HEK293 (cell line): ENCODE results near the gene MSTN.

Source experiments
- CTCF ChIA-PET: fragments of 350-600 bp; formaldehyde crosslinking; extraction: SDS; loops from one replicate; lab custom pipeline; 2021; ENCODE audit warnings: antibody characterized with exemption; lab: Yijun Ruan, JAX
- POLR2A ChIA-PET: fragments of 300-600 bp; formaldehyde crosslinking; extraction: SDS; loops from one replicate; lab custom pipeline; 2020; ENCODE audit warnings: antibody characterized with exemption, inconsistent platforms; lab: Yijun Ruan, JAX
- H3K27ac ChIP-seq: fragments of 200-500 bp; sonication (Bioruptor generic); 2 replicates; pipeline ENCODE4 v1.5.1; 2014; ENCODE audit warnings: low read depth, low read length, control low read depth, inconsistent platforms; ENCODE audit errors: extremely low read depth
- H3K36me3 ChIP-seq, 2 experiments: fragments of 200-500 bp in 1 of 2; sonication (Bioruptor generic) in 1 of 2; 1 replicate in 1 of 2; 2 replicates in 1 of 2; pipeline ENCODE4 v1.5.1; 2014 to 2017; ENCODE audit warnings: inconsistent platforms in 2 of 2, low read length in 2 of 2; ENCODE audit not compliant: control insufficient read depth in 2 of 2, insufficient read depth in 1 of 2
- H3K4me1 ChIP-seq: fragments of 200-500 bp; sonication (Bioruptor generic); 2 replicates; pipeline ENCODE4 v1.5.1; 2014; ENCODE audit warnings: mild to moderate bottlenecking, low read length, inconsistent platforms; ENCODE audit not compliant: control insufficient read depth, insufficient read depth
- H3K4me3 ChIP-seq: 2 replicates; pipeline ENCODE4 v1.5.1; 2011; ENCODE audit warnings: low read depth, mild to moderate bottlenecking, control low read depth, low read length, moderate library complexity
- H3K9me3 ChIP-seq: fragments of 200-500 bp; sonication (Bioruptor generic); 2 replicates; pipeline ENCODE4 v1.5.1; 2014; ENCODE audit warnings: low read depth, low read length, inconsistent platforms; ENCODE audit not compliant: control insufficient read depth, insufficient read depth
- FEZF1 ChIP-seq: fragments of 450-650 bp; formaldehyde crosslinking; IDR thresholded peaks from 2 replicates; pipeline ENCODE4 v1.5.1; 2016; ENCODE audit warnings: missing biosample characterization, missing genetic modification characterization
- GLI4 ChIP-seq: fragments of 450-650 bp; formaldehyde crosslinking; IDR thresholded peaks from 2 replicates; pipeline ENCODE4 v1.5.1; 2016; ENCODE audit warnings: missing biosample characterization, missing genetic modification characterization
- KLF1 ChIP-seq: fragments of 450-650 bp; formaldehyde crosslinking; IDR thresholded peaks from 2 replicates; pipeline ENCODE4 v1.5.1; 2016; ENCODE audit warnings: missing biosample characterization, missing genetic modification characterization
- KLF7 ChIP-seq: fragments of 450-650 bp; formaldehyde crosslinking; IDR thresholded peaks from 2 replicates; pipeline ENCODE4 v1.5.1; 2016; ENCODE audit warnings: missing biosample characterization, missing genetic modification characterization, borderline replicate concordance
- OSR2 ChIP-seq: fragments of 450-650 bp; formaldehyde crosslinking; IDR thresholded peaks from 2 replicates; pipeline ENCODE4 v1.5.1; 2016; ENCODE audit warnings: missing biosample characterization, missing genetic modification characterization
- ZFP41 ChIP-seq: fragments of 450-650 bp; formaldehyde crosslinking; IDR thresholded peaks from 2 replicates; pipeline ENCODE4 v1.5.1; 2016; ENCODE audit warnings: missing biosample characterization, missing genetic modification characterization, borderline replicate concordance
- ZNF133 ChIP-seq: fragments of 450-650 bp; formaldehyde crosslinking; IDR thresholded peaks from 2 replicates; pipeline ENCODE4 v1.5.1; 2016; ENCODE audit warnings: missing biosample characterization, missing genetic modification characterization
- ZNF157 ChIP-seq: fragments of 450-650 bp; formaldehyde crosslinking; IDR thresholded peaks from 2 replicates; pipeline ENCODE4 v1.5.1; 2016; ENCODE audit warnings: missing biosample characterization, missing genetic modification characterization
- ZNF214 ChIP-seq: fragments of 450-650 bp; formaldehyde crosslinking; IDR thresholded peaks from 2 replicates; pipeline ENCODE4 v1.5.1; 2017; ENCODE audit warnings: missing biosample characterization, mild to moderate bottlenecking, missing genetic modification characterization, borderline replicate concordance
- ZNF23 ChIP-seq: fragments of 450-650 bp; formaldehyde crosslinking; IDR thresholded peaks from 2 replicates; pipeline ENCODE4 v1.5.1; 2016; ENCODE audit warnings: missing biosample characterization, missing genetic modification characterization, borderline replicate concordance
- ZNF394 ChIP-seq: fragments of 450-650 bp; formaldehyde crosslinking; IDR thresholded peaks from 2 replicates; pipeline ENCODE4 v1.5.1; 2016; ENCODE audit warnings: missing biosample characterization, missing genetic modification characterization, mild to moderate bottlenecking, moderate library complexity, borderline replicate concordance
- ZNF600 ChIP-seq: fragments of 450-650 bp; formaldehyde crosslinking; IDR thresholded peaks from 2 replicates; pipeline ENCODE4 v1.5.1; 2016; ENCODE audit warnings: missing biosample characterization, missing genetic modification characterization
- ZNF626 ChIP-seq: fragments of 450-650 bp; sonication (Bioruptor Pico); formaldehyde crosslinking; IDR thresholded peaks from 2 replicates; pipeline ENCODE4 v1.5.1; 2018; ENCODE audit warnings: missing biosample characterization, missing genetic modification characterization, inconsistent platforms
- ZNF629 ChIP-seq: fragments of 450-650 bp; formaldehyde crosslinking; IDR thresholded peaks from 2 replicates; pipeline ENCODE4 v1.5.1; 2017; ENCODE audit warnings: missing biosample characterization, missing genetic modification characterization
- ZNF776 ChIP-seq: fragments of 450-650 bp; formaldehyde crosslinking; IDR thresholded peaks from 2 replicates; pipeline ENCODE4 v1.5.0; 2017; ENCODE audit warnings: missing biosample characterization, missing genetic modification characterization, borderline replicate concordance
- ZNF837 ChIP-seq: fragments of 450-650 bp; formaldehyde crosslinking; IDR thresholded peaks from 2 replicates; pipeline ENCODE4 v1.5.1; 2016; ENCODE audit warnings: missing biosample characterization, missing genetic modification characterization
- TF ChIP-seq, protein P1 (sequence below): fragments of 450-650 bp; formaldehyde crosslinking; IDR thresholded peaks from 2 replicates; pipeline ENCODE4 v1.5.1; 2016; ENCODE audit warnings: missing biosample characterization, missing genetic modification characterization, borderline replicate concordance
- TF ChIP-seq, protein P2 (sequence below): fragments of 450-650 bp; formaldehyde crosslinking; conservative IDR thresholded peaks from 2 replicates; pipeline ENCODE4 v1.5.1; 2016; ENCODE audit warnings: low read depth, missing biosample characterization, missing genetic modification characterization
- TF ChIP-seq, protein P3 (sequence below): fragments of 450-650 bp; formaldehyde crosslinking; IDR thresholded peaks from 2 replicates; pipeline ENCODE4 v1.5.1; 2016; ENCODE audit warnings: missing biosample characterization, missing genetic modification characterization

MSTN gene

DNA sequence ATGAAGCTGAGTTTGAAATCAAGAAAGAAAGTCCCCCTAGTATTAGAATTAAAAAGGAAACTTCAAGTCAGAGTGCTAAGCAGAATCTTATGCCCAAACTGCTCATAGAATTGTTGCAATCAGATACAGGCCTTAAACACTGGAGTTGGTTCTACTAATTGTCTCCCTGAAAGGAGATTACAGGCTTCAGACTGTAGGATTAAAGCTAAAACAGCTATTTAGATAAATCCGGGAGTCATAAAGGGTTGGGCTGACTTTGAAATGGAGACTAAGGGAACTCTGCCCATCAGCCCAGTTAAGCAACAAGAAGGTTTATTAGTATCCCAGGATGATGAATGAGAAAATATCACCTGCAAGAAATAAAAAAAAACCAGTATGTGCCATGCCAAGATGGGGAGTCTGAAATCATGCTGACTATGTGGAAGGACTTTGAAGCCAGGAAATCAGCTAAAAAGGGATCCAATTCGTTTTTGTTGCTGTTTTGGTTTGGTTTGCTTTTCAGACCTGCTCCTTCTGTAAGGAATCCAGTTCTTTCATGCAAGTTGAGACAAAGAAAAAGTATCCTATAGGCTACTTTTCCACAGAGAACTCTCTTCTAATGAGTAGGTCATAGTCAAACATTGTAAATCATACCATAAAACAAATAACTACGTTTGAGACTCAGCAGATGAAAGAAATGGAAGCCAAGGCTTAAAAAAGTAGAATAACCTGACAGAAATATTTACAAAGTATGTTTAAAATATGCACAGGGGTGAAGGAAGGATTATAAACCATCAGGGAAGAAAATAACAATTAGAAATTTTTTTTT, 37.6 kb upstream of the MSTN start:
- no peaks in the 10 kb centered on the region for H3K36me3 ChIP-seq
- no peak overlapping the region for H3K27ac ChIP-seq
- H3K4me3 ChIP-seq, result no peak overlapping the region
- no peaks in the 10 kb centered on the region for H3K9me3 ChIP-seq
- H3K4me1 ChIP-seq, result no peaks in the 10 kb centered on the region
- ChIA-PET CTCF (interaction anchor here (0.7 to 3.5 kb wide), 3 partner anchors 11 to 142 kb away, joined by 3 to 14 read pairs (median 3); no protein-coding TSS in a partner anchor), POLR2A (interaction anchor here (0.6 kb wide), 1 partner anchor 127 kb away, joined by 5 read pairs; no protein-coding TSS in a partner anchor)
- TF ChIP-seq KLF7 (tag by site-specific recombination) (no peak), ZNF776 (tag by site-specific recombination) (no peak)

DNA sequence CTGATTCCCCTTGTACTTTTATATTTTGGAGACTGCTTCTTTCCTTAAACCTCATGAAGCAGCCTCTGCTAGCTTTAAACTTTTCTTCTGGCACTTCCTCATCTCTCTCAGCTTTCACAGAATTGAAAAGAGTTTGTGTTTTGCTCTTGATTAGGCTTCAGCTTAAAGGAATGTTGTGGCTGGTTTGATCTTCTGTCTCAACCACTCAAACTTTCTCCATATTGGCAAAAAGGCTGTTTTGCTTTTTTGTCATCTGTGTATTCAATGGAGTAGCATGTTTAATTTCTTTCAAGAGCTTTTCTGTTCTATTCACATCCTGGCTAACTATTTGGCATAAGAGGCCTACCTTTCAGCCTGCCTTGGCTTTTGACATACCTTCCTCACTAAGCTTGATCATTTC, 36.3 kb upstream of the MSTN start:
- ChIA-PET CTCF (interaction anchor here (3.5 kb wide), 1 partner anchor 10 kb away, joined by 14 read pairs; no protein-coding TSS in a partner anchor), POLR2A (no interaction called here)
- no peaks in the 10 kb centered on the region for H3K36me3 ChIP-seq
- no peak overlapping the region for H3K4me3 ChIP-seq
- no peak overlapping the region for H3K27ac ChIP-seq
- no peaks in the 10 kb centered on the region for H3K9me3 ChIP-seq
- H3K4me1 ChIP-seq, result no peaks in the 10 kb centered on the region
- TF ChIP-seq ZNF626 (tag by site-specific recombination) (no peak), OSR2 (tag by site-specific recombination) (no peak), ZNF837 (no peak)
- TF ChIP-seq, protein P1, sequence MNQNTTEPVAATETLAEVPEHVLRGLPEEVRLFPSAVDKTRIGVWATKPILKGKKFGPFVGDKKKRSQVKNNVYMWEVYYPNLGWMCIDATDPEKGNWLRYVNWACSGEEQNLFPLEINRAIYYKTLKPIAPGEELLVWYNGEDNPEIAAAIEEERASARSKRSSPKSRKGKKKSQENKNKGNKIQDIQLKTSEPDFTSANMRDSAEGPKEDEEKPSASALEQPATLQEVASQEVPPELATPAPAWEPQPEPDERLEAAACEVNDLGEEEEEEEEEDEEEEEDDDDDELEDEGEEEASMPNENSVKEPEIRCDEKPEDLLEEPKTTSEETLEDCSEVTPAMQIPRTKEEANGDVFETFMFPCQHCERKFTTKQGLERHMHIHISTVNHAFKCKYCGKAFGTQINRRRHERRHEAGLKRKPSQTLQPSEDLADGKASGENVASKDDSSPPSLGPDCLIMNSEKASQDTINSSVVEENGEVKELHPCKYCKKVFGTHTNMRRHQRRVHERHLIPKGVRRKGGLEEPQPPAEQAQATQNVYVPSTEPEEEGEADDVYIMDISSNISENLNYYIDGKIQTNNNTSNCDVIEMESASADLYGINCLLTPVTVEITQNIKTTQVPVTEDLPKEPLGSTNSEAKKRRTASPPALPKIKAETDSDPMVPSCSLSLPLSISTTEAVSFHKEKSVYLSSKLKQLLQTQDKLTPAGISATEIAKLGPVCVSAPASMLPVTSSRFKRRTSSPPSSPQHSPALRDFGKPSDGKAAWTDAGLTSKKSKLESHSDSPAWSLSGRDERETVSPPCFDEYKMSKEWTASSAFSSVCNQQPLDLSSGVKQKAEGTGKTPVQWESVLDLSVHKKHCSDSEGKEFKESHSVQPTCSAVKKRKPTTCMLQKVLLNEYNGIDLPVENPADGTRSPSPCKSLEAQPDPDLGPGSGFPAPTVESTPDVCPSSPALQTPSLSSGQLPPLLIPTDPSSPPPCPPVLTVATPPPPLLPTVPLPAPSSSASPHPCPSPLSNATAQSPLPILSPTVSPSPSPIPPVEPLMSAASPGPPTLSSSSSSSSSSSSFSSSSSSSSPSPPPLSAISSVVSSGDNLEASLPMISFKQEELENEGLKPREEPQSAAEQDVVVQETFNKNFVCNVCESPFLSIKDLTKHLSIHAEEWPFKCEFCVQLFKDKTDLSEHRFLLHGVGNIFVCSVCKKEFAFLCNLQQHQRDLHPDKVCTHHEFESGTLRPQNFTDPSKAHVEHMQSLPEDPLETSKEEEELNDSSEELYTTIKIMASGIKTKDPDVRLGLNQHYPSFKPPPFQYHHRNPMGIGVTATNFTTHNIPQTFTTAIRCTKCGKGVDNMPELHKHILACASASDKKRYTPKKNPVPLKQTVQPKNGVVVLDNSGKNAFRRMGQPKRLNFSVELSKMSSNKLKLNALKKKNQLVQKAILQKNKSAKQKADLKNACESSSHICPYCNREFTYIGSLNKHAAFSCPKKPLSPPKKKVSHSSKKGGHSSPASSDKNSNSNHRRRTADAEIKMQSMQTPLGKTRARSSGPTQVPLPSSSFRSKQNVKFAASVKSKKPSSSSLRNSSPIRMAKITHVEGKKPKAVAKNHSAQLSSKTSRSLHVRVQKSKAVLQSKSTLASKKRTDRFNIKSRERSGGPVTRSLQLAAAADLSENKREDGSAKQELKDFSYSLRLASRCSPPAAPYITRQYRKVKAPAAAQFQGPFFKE, result no peak

DNA sequence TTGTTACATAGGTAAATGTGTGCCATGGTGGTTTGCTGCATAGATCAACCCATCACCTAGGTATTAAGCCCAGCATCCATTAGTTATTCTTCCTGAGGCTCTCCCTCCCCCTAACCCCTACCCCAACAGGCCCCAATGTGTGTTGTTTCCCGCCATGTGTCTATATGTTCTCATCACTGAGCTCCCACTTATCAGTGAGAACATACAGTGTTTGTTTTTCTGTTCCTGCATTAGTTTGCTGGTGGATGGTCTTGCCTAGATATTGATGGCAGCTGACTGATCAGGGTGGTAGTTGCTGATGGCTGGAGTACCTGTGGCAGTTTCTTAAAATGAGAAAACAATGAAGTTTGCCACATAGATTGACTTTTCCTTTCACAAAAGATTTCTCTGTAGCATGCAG, 34.6 kb upstream of the MSTN start:
- no peaks in the 10 kb centered on the region for H3K36me3 ChIP-seq
- ChIA-PET POLR2A (no interaction called here), CTCF (no interaction called here)
- no peak overlapping the region for H3K4me3 ChIP-seq
- no peaks in the 10 kb centered on the region for H3K9me3 ChIP-seq
- H3K27ac ChIP-seq, result no peak overlapping the region
- no peaks in the 10 kb centered on the region for H3K4me1 ChIP-seq
- no peak for TF ChIP-seq ZFP41 (tag by site-specific recombination)
- TF ChIP-seq FEZF1 (tag by site-specific recombination), result no peak
- no peak for TF ChIP-seq ZNF133 (tag by site-specific recombination)
- no peak for TF ChIP-seq ZNF157 (tag by site-specific recombination)
- TF ChIP-seq, protein P2, sequence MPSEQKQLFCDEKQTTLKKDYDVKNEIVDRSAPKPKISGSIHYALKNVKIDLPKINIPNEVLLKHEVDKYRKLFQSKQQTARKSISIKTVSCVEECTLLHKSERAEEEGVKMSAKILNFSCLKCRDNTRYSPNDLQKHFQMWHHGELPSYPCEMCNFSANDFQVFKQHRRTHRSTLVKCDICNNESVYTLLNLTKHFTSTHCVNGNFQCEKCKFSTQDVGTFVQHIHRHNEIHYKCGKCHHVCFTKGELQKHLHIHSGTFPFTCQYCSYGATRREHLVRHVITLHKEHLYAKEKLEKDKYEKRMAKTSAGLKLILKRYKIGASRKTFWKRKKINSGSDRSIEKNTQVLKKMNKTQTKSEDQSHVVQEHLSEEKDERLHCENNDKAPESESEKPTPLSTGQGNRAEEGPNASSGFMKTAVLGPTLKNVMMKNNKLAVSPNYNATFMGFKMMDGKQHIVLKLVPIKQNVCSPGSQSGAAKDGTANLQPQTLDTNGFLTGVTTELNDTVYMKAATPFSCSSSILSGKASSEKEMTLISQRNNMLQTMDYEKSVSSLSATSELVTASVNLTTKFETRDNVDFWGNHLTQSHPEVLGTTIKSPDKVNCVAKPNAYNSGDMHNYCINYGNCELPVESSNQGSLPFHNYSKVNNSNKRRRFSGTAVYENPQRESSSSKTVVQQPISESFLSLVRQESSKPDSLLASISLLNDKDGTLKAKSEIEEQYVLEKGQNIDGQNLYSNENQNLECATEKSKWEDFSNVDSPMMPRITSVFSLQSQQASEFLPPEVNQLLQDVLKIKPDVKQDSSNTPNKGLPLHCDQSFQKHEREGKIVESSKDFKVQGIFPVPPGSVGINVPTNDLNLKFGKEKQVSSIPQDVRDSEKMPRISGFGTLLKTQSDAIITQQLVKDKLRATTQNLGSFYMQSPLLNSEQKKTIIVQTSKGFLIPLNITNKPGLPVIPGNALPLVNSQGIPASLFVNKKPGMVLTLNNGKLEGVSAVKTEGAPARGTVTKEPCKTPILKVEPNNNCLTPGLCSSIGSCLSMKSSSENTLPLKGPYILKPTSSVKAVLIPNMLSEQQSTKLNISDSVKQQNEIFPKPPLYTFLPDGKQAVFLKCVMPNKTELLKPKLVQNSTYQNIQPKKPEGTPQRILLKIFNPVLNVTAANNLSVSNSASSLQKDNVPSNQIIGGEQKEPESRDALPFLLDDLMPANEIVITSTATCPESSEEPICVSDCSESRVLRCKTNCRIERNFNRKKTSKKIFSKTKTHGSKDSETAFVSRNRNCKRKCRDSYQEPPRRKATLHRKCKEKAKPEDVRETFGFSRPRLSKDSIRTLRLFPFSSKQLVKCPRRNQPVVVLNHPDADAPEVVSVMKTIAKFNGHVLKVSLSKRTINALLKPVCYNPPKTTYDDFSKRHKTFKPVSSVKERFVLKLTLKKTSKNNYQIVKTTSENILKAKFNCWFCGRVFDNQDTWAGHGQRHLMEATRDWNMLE (tag by site-specific recombination), result no peak
- TF ChIP-seq ZNF629 (tag by site-specific recombination), result no peak
- no peak for TF ChIP-seq GLI4 (tag by site-specific recombination)
- TF ChIP-seq, protein P3, sequence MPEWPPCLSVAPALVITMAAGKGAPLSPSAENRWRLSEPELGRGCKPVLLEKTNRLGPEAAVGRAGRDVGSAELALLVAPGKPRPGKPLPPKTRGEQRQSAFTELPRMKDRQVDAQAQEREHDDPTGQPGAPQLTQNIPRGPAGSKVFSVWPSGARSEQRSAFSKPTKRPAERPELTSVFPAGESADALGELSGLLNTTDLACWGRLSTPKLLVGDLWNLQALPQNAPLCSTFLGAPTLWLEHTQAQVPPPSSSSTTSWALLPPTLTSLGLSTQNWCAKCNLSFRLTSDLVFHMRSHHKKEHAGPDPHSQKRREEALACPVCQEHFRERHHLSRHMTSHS (tag by site-specific recombination), result no peak
- TF ChIP-seq KLF1 (tag by site-specific recombination), result no peak
- no peak for TF ChIP-seq ZNF23 (tag by site-specific recombination)
- TF ChIP-seq ZNF394, result no peak
- no peak for TF ChIP-seq ZNF600 (tag by site-specific recombination)
- TF ChIP-seq ZNF214, result no peak
